Skeletal muscle satellite cell (primary cell): ENCODE results near the gene HSPG2.
"Not testable (repeated sequence)": the region's sequence is repeated elsewhere in the genome, so short reads cannot be mapped to it uniquely, and the experiment has no call there.

ENCODE experiments used
- H3K27me3 ChIP-seq: 2 replicates; pipeline ENCODE4 v1.7.0; 2013; ENCODE audit warnings: low read length; ENCODE audit not compliant: control insufficient read depth, insufficient read depth
- H3K36me3 ChIP-seq: 2 replicates; pipeline ENCODE4 v1.7.0; 2013; ENCODE audit warnings: mild to moderate bottlenecking, control low read depth, low read length; ENCODE audit not compliant: insufficient read depth
- H3K4me1 ChIP-seq: 2 replicates; pipeline ENCODE4 v1.7.0; 2013; ENCODE audit warnings: low read length; ENCODE audit not compliant: control insufficient read depth, insufficient read depth
- H3K4me2 ChIP-seq: 2 replicates; pipeline ENCODE4 v1.7.0; 2013; ENCODE audit warnings: mild to moderate bottlenecking, low read length
- H3K4me3 ChIP-seq: 2 replicates; pipeline ENCODE4 v1.7.0; 2013; ENCODE audit warnings: low read length
- H3K9ac ChIP-seq: 2 replicates; pipeline ENCODE4 v1.7.0; 2013; ENCODE audit warnings: mild to moderate bottlenecking, low read depth, low read length, moderate library complexity
- H3K9me3 ChIP-seq: replicated peaks from 2 replicates; pipeline ENCODE4 v1.7.0; 2013; ENCODE audit warnings: mild to moderate bottlenecking, control low read depth, low read length

Gene HSPG2

GRCh38 chr1:21828075-21828474 lies 109.0 kb downstream of the HSPG2 start:
- H3K9ac ChIP-seq, result no peak overlapping the region
- H3K4me2 ChIP-seq, result no peak overlapping the region
- H3K9me3 ChIP-seq, result no peaks in the 10 kb centered on the region
- H3K4me3 ChIP-seq, result no peak overlapping the region
- no peaks in the 10 kb centered on the region for H3K4me1 ChIP-seq
- H3K36me3 ChIP-seq, result peaks cover 90% of the 10 kb centered on the region
- H3K27me3 ChIP-seq, result no peaks in the 10 kb centered on the region

GRCh38 chr1:21827141-21827679 lies 109.9 kb downstream of the HSPG2 start:
- Histone ChIP-seq H3K4me3 (no peak overlapping the region), H3K9me3 (no peaks in the 10 kb centered on the region), H3K4me1 (no peaks in the 10 kb centered on the region), H3K36me3 (peaks cover 87% of the 10 kb centered on the region), H3K9ac (no peak overlapping the region), H3K27me3 (no peaks in the 10 kb centered on the region), H3K4me2 (no peak overlapping the region)

- H3K36me3 ChIP-seq, result peaks cover 87% of the 10 kb centered on the region
- H3K4me3 ChIP-seq, H3K9me3 ChIP-seq, H3K4me1 ChIP-seq, H3K27me3 ChIP-seq, H3K9ac ChIP-seq, H3K4me2 ChIP-seq: not testable (repeated sequence)
Observed at GRCh38 chr1:21826694-21827093, 110.4 kb downstream of the HSPG2 start.

- Histone ChIP-seq H3K4me3 (no peak overlapping the region), H3K9me3 (no peaks in the 10 kb centered on the region), H3K4me1 (no peaks in the 10 kb centered on the region), H3K9ac (no peak overlapping the region), H3K27me3 (no peaks in the 10 kb centered on the region), H3K4me2 (no peak overlapping the region), H3K36me3 (peaks cover 90% of the 10 kb centered on the region)
Observed at GRCh38 chr1:21825393-21825792, 111.7 kb downstream of the HSPG2 start.

GRCh38 chr1:21824926-21825325 lies 112.2 kb downstream of the HSPG2 start:
- Histone ChIP-seq H3K36me3 (peaks cover 88% of the 10 kb centered on the region), H3K9ac (no peak overlapping the region), H3K27me3 (no peaks in the 10 kb centered on the region)

GRCh38 chr1:21823980-21824702 lies 113.0 kb downstream of the HSPG2 start:
- Histone ChIP-seq H3K27me3 (no peaks in the 10 kb centered on the region), H3K36me3 (peaks cover 85% of the 10 kb centered on the region), H3K9me3 (no peaks in the 10 kb centered on the region), H3K4me1 (no peaks in the 10 kb centered on the region), H3K4me2 (no peak overlapping the region), H3K9ac (no peak overlapping the region), H3K4me3 (no peak overlapping the region)

More at GRCh38 chr1:21824926-21825325, 112.2 kb downstream of the HSPG2 start:
- Histone ChIP-seq H3K4me1 (no peaks in the 10 kb centered on the region), H3K4me2 (no peak overlapping the region), H3K4me3 (no peak overlapping the region), H3K9me3 (no peaks in the 10 kb centered on the region)

- Histone ChIP-seq H3K4me3 (no peak overlapping the region), H3K9me3 (no peaks in the 10 kb centered on the region), H3K27me3 (no peaks in the 10 kb centered on the region), H3K9ac (no peak overlapping the region), H3K4me1 (no peaks in the 10 kb centered on the region), H3K36me3 (peaks cover 79% of the 10 kb centered on the region), H3K4me2 (no peak overlapping the region)
Observed at GRCh38 chr1:21823206-21823979, 113.7 kb downstream of the HSPG2 start.

GRCh38 chr1:21822349-21822748 lies 114.8 kb downstream of the HSPG2 start:
- Histone ChIP-seq H3K4me2 (no peak overlapping the region), H3K36me3 (peaks cover 69% of the 10 kb centered on the region), H3K9me3 (no peaks in the 10 kb centered on the region), H3K4me1 (peaks cover 2% of the 10 kb centered on the region), H3K27me3 (no peaks in the 10 kb centered on the region), H3K9ac (no peak overlapping the region), H3K4me3 (no peak overlapping the region)

GRCh38 chr1:21821385-21822019 lies 115.6 kb downstream of the HSPG2 start:
- H3K9me3 ChIP-seq, result no peaks in the 10 kb centered on the region
- H3K27me3 ChIP-seq, result no peaks in the 10 kb centered on the region
- H3K4me2 ChIP-seq, result no peak overlapping the region
- no peak overlapping the region for H3K9ac ChIP-seq
- H3K4me1 ChIP-seq, result peaks cover 10% of the 10 kb centered on the region
- H3K4me3 ChIP-seq, result no peak overlapping the region
- H3K36me3 ChIP-seq, result peaks cover 60% of the 10 kb centered on the region

- no peak overlapping the region for H3K4me3 ChIP-seq
- H3K4me2 ChIP-seq, result no peak overlapping the region
- H3K27me3 ChIP-seq, result no peaks in the 10 kb centered on the region
- H3K9me3 ChIP-seq, result no peaks in the 10 kb centered on the region
- H3K36me3 ChIP-seq, result peaks cover 56% of the 10 kb centered on the region
- no peak overlapping the region for H3K9ac ChIP-seq
- peaks cover 13% of the 10 kb centered on the region for H3K4me1 ChIP-seq
Observed at GRCh38 chr1:21820597-21821232, 116.4 kb downstream of the HSPG2 start.

GRCh38 chr1:21818656-21819055 lies 118.5 kb downstream of the HSPG2 start:
- peaks cover 13% of the 10 kb centered on the region for H3K4me1 ChIP-seq

More at GRCh38 chr1:21818656-21819055, 118.5 kb downstream of the HSPG2 start:
- Histone ChIP-seq H3K9me3 (no peaks in the 10 kb centered on the region), H3K9ac (no peak overlapping the region), H3K4me2 (no peak overlapping the region), H3K4me3 (no peak overlapping the region), H3K36me3 (peaks cover 37% of the 10 kb centered on the region), H3K27me3 (no peaks in the 10 kb centered on the region)
